A673 (cell line): ENCODE data around the gene KCNMA1. TPM values are rescaled to one million over a fixed set of nuclear protein-coding genes. Genes with fewer than 3 reads are reported as not detected.

Source experiments
- BruUV-seq: library from RNA; stranded (reverse); fragments of 400-500 nt; replicated peaks from 2 replicates; lab custom pipeline; 2021; lab: Mats Ljungman, UMichigan
- CTCF ChIA-PET: fragments of 300-600 bp; sonication (Branson Sonifier 250); formaldehyde crosslinking; loops from one replicate; lab custom pipeline; 2022; ENCODE audit warnings: antibody characterized with exemption; lab: Charles Lee
- POLR2A ChIA-PET: fragments of 300-600 bp; sonication (Branson Sonifier 250); formaldehyde crosslinking; loops from one replicate; lab custom pipeline; 2022; ENCODE audit warnings: antibody characterized with exemption; ENCODE audit not compliant: low non-redundant PET; lab: Charles Lee
- DNase-seq: peaks from one replicate; pipeline ENCODE4 v3.0.0-alpha.2; 2015; ENCODE audit warnings: low spot score
- H3K27ac ChIP-seq: fragments of 200-600 bp; sonication (generic); 2 replicates; pipeline ENCODE4 v1.5.1; 2016; ENCODE audit warnings: mixed run types, low read depth, mild to moderate bottlenecking, mixed read lengths, antibody characterized with exemption, low read length; ENCODE audit not compliant: poor library complexity, severe bottlenecking
- H3K27me3 ChIP-seq: fragments of 200-600 bp; sonication (generic); replicated peaks from 2 replicates; pipeline ENCODE4 v1.6.1; 2017; ENCODE audit warnings: mixed run types, low read depth, mild to moderate bottlenecking, mixed read lengths, antibody characterized with exemption, low read length; ENCODE audit not compliant: insufficient read depth, poor library complexity
- H3K36me3 ChIP-seq: fragments of 200-600 bp; sonication (generic); 2 replicates; pipeline ENCODE4 v1.6.1; 2016; ENCODE audit warnings: mixed run types, mild to moderate bottlenecking, mixed read lengths, antibody characterized with exemption, low read length; ENCODE audit not compliant: insufficient read depth, poor library complexity, severe bottlenecking
- H3K4me1 ChIP-seq: fragments of 200-600 bp; sonication (generic); 2 replicates; pipeline ENCODE4 v1.6.1; 2017; ENCODE audit warnings: mixed run types, mild to moderate bottlenecking, mixed read lengths, antibody characterized with exemption, low read length; ENCODE audit not compliant: insufficient read depth, poor library complexity, severe bottlenecking
- H3K4me3 ChIP-seq: fragments of 200-600 bp; sonication (generic); 2 replicates; pipeline ENCODE4 v1.5.1; 2016; ENCODE audit warnings: low read depth, mixed run types, mild to moderate bottlenecking, mixed read lengths, low read length; ENCODE audit not compliant: poor library complexity, severe bottlenecking
- H3K9me3 ChIP-seq: fragments of 200-600 bp; sonication (generic); 2 replicates; pipeline ENCODE4 v1.6.1; 2016; ENCODE audit warnings: mixed run types, low read depth, mild to moderate bottlenecking, mixed read lengths, antibody characterized with exemption, low read length; ENCODE audit not compliant: poor library complexity, severe bottlenecking
- EZH2 ChIP-seq: fragments of 200-600 bp; sonication (generic); IDR thresholded peaks from 2 replicates; pipeline ENCODE4 v1.6.1; 2017; ENCODE audit warnings: borderline replicate concordance, low read depth, mild to moderate bottlenecking, mixed read lengths, antibody characterized with exemption, low read length; ENCODE audit not compliant: poor library complexity, severe bottlenecking
- intact Hi-C: fragments of 100-400 bp; cut with micrococcal nuclease; formaldehyde crosslinking; loops from one replicate; pipeline ENCODE4 v1.10.0; 2022; ENCODE audit not compliant: unreplicated experiment
- total RNA-seq: library from RNA; stranded (reverse); gene quantifications from 2 replicates; pipeline ENCODE4 v1.2.3, GENCODE V29; 2021
- TF ChIP-seq, protein P1 (sequence below): fragments of 300-800, 200-600 bp; sonication (generic); conservative IDR thresholded peaks from 2 replicates; pipeline ENCODE4 v1.5.1; 2017; ENCODE audit warnings: low read depth, mild to moderate bottlenecking, antibody characterized with exemption, low read length, moderate library complexity, mixed read lengths

Gene KCNMA1
- total RNA-seq, 1 experiment from 2014 or later, result 0.84 TPM

GRCh38 chr10:77268721-77269120, 368.9 kb downstream of the KCNMA1 start:
- no peaks in the 10 kb centered on the region for H3K4me1 ChIP-seq
- ChIA-PET CTCF (no interaction called here), POLR2A (no interaction called here)
- intact Hi-C loops, result no loop called here
- no peaks in the 10 kb centered on the region for H3K9me3 ChIP-seq
- H3K36me3 ChIP-seq, result no peaks in the 10 kb centered on the region
- no peak overlapping the region for H3K4me3 ChIP-seq
- no peak overlapping the region for H3K27ac ChIP-seq
- no peak for DNase-seq
- peaks cover 24% of the 10 kb centered on the region for H3K27me3 ChIP-seq
- TF ChIP-seq, protein P1, sequence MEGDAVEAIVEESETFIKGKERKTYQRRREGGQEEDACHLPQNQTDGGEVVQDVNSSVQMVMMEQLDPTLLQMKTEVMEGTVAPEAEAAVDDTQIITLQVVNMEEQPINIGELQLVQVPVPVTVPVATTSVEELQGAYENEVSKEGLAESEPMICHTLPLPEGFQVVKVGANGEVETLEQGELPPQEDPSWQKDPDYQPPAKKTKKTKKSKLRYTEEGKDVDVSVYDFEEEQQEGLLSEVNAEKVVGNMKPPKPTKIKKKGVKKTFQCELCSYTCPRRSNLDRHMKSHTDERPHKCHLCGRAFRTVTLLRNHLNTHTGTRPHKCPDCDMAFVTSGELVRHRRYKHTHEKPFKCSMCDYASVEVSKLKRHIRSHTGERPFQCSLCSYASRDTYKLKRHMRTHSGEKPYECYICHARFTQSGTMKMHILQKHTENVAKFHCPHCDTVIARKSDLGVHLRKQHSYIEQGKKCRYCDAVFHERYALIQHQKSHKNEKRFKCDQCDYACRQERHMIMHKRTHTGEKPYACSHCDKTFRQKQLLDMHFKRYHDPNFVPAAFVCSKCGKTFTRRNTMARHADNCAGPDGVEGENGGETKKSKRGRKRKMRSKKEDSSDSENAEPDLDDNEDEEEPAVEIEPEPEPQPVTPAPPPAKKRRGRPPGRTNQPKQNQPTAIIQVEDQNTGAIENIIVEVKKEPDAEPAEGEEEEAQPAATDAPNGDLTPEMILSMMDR, result no peak
- no peak for TF ChIP-seq EZH2
- BruUV-seq, result no TSS peak

GRCh38 chr10:77267703-77268675, 369.6 kb downstream of the KCNMA1 start:
- peaks cover 22% of the 10 kb centered on the region for H3K27me3 ChIP-seq
- no peak overlapping the region for H3K4me3 ChIP-seq
- ChIA-PET CTCF (no interaction called here), POLR2A (no interaction called here)
- TF ChIP-seq, protein P1, result no peak
- no peak for TF ChIP-seq EZH2
- DNase-seq, result no peak
- no peak overlapping the region for H3K27ac ChIP-seq
- H3K36me3 ChIP-seq, result no peaks in the 10 kb centered on the region
- no peaks in the 10 kb centered on the region for H3K9me3 ChIP-seq
- intact Hi-C loops, result no loop called here
- BruUV-seq, result no TSS peak
- no peaks in the 10 kb centered on the region for H3K4me1 ChIP-seq

GRCh38 chr10:77266242-77266641, 371.4 kb downstream of the KCNMA1 start:
- no peaks in the 10 kb centered on the region for H3K36me3 ChIP-seq
- H3K27ac ChIP-seq, result no peak overlapping the region
- POLR2A ChIA-PET, result no interaction called here
- no peaks in the 10 kb centered on the region for H3K4me1 ChIP-seq
- H3K9me3 ChIP-seq, result no peaks in the 10 kb centered on the region
- intact Hi-C loops, result no loop called here
- peaks cover 20% of the 10 kb centered on the region for H3K27me3 ChIP-seq
- CTCF ChIA-PET, result no interaction called here
- BruUV-seq, result no TSS peak
- TF ChIP-seq, protein P1, result no peak
- TF ChIP-seq EZH2, result no peak
- no peak for DNase-seq
- H3K4me3 ChIP-seq, result no peak overlapping the region
